Fibroblast of lung (primary cell): Measurements from ENCODE around the gene HPSE2. TPM values are rescaled to one million over a fixed set of nuclear protein-coding genes. Genes with fewer than 3 reads are reported as not detected.
A peak's percentile ranks its signal among the peaks of the same experiment; 100 is the strongest.

Experiments
- DNase-seq, 2 donors: peaks; one replicate each; pipeline versions ENCODE4 v3.0.0 to v3.0.0-alpha.2; 2010; ENCODE audit warnings: low read depth in 2 of 2
- H2AFZ ChIP-seq: 2 replicates; pipeline ENCODE4 v1.5.1; 2012; ENCODE audit warnings: low read length, control low read depth, inconsistent platforms
- H3K27ac ChIP-seq: 2 replicates; pipeline ENCODE4 v1.5.1; 2011; ENCODE audit warnings: low read length, control low read depth; ENCODE audit not compliant: insufficient read depth
- H3K27me3 ChIP-seq: 2 replicates; pipeline ENCODE4 v1.5.1; 2011; ENCODE audit warnings: mild to moderate bottlenecking, low read length; ENCODE audit not compliant: control insufficient read depth, insufficient read depth
- H3K36me3 ChIP-seq: 2 replicates; pipeline ENCODE4 v1.5.1; 2011; ENCODE audit warnings: low read length; ENCODE audit not compliant: control insufficient read depth, insufficient read depth
- H3K4me1 ChIP-seq: 2 replicates; pipeline ENCODE4 v1.5.1; 2011; ENCODE audit warnings: low read length; ENCODE audit not compliant: control insufficient read depth, insufficient read depth; ENCODE audit errors: extremely low read depth
- H3K4me2 ChIP-seq: 2 replicates; pipeline ENCODE4 v1.5.1; 2011; ENCODE audit warnings: low read length, control low read depth; ENCODE audit not compliant: insufficient read depth; ENCODE audit errors: extremely low read depth
- H3K4me3 ChIP-seq, 4 experiments: fragments of 200-600 bp in 1 of 4; sonication (generic) in 1 of 4; replicated peaks in 1 of 4; 2 replicates each; pipeline ENCODE4 v1.5.1; 2011 to 2016; ENCODE audit warnings: low read length in 4 of 4, low read depth in 3 of 4, mild to moderate bottlenecking in 3 of 4, control low read depth in 2 of 4, inconsistent platforms in 1 of 4, mixed read lengths in 1 of 4; ENCODE audit not compliant: insufficient read depth in 1 of 4; ENCODE audit errors: control extremely low read depth in 1 of 4
- H3K79me2 ChIP-seq: 2 replicates; pipeline ENCODE4 v1.5.1; 2012; ENCODE audit warnings: mild to moderate bottlenecking, low read length, inconsistent platforms; ENCODE audit not compliant: control insufficient read depth, insufficient read depth
- H3K9ac ChIP-seq: 2 replicates; pipeline ENCODE4 v1.5.1; 2011; ENCODE audit warnings: mild to moderate bottlenecking, low read length, control low read depth; ENCODE audit not compliant: insufficient read depth
- H3K9me3 ChIP-seq: 2 replicates; pipeline ENCODE4 v1.5.1; 2012; ENCODE audit warnings: low read depth, low read length; ENCODE audit not compliant: control insufficient read depth, insufficient read depth
- H4K20me1 ChIP-seq: 2 replicates; pipeline ENCODE4 v1.5.1; 2011; ENCODE audit warnings: low read length; ENCODE audit not compliant: control insufficient read depth, insufficient read depth; ENCODE audit errors: extremely low read depth
- CTCF ChIP-seq, 2 donors: IDR thresholded peaks in 1 of 2; conservative IDR thresholded peaks in 1 of 2; 1 replicate in 1 of 2; 2 replicates in 1 of 2; pipeline ENCODE4 v1.5.1; 2011 to 2012; ENCODE audit warnings: low read length in 2 of 2, control low read depth in 1 of 2, inconsistent platforms in 1 of 2, low read depth in 1 of 2, mild to moderate bottlenecking in 1 of 2
- EZH2 ChIP-seq: IDR thresholded peaks from 2 replicates; pipeline ENCODE4 v1.5.1; 2012; ENCODE audit warnings: low read length, control low read depth, mild to moderate bottlenecking; ENCODE audit errors: missing control alignments
- polyA plus RNA-seq, 2 donors: library from polyadenylated mRNA; depleted of rRNA in 1 of 2; stranded (reverse) in 1 of 2; unstranded in 1 of 2; fragments of >200 nt; gene quantifications; 2 replicates each; pipeline ENCODE4 v1.2.1, GENCODE V29; 2011 to 2012; ENCODE audit warnings: missing spikeins in 1 of 2
- total RNA-seq: library from RNA; depleted of rRNA; stranded (reverse); fragments of >200 nt; gene quantifications from 2 replicates; pipeline ENCODE4 v1.2.1, GENCODE V29; 2014

HPSE2 gene
- total and polyA plus RNA-seq, 2 donors (not counting 1 experiment from before 2014, with no cell fraction given): 0.02 to 0.17 TPM

GRCh38 chr10:98790817-98791216 lies 444.8 kb downstream of the HPSE2 start:
- TF ChIP-seq EZH2 (no peak), CTCF (conservative IDR thresholded peaks at IDR 0.05 in 1 of 2, IDR thresholded peaks at IDR 0.05 in 1 of 2; ENCODE audit: low read depth in 1 of 2, low read length in 2 of 2) (peak; percentile 52 to 67)
- Histone ChIP-seq H3K36me3 (no peaks in the 10 kb centered on the region), H2AFZ (no peak overlapping the region), H3K27me3 (no peaks in the 10 kb centered on the region), H3K4me1 (no peaks in the 10 kb centered on the region), H3K27ac (no peak overlapping the region), H4K20me1 (no peaks in the 10 kb centered on the region), H3K79me2 (no peaks in the 10 kb centered on the region), H3K9me3 (no peaks in the 10 kb centered on the region), H3K4me2 (no peak overlapping the region), H3K4me3 (no peak overlapping the region), H3K9ac (no peak overlapping the region)
- DNase-seq: peak in 1 of 2 donors; percentile 59

- H3K27me3 ChIP-seq: no peaks in the 10 kb centered on the region
- no peak for TF ChIP-seq EZH2
- TF ChIP-seq CTCF (conservative IDR thresholded peaks at IDR 0.05 in 1 of 2, IDR thresholded peaks at IDR 0.05 in 1 of 2; ENCODE audit: low read depth in 1 of 2, low read length in 2 of 2): no peak
- H4K20me1 ChIP-seq: no peaks in the 10 kb centered on the region
- H3K79me2 ChIP-seq: no peaks in the 10 kb centered on the region
- H3K9me3 ChIP-seq: no peaks in the 10 kb centered on the region
- no peak for DNase-seq
- H2AFZ ChIP-seq: no peak overlapping the region
- no peak overlapping the region for H3K4me3 ChIP-seq
- H3K4me2 ChIP-seq: no peak overlapping the region
- H3K27ac ChIP-seq: no peak overlapping the region
- H3K9ac ChIP-seq: no peak overlapping the region
- H3K36me3 ChIP-seq: no peaks in the 10 kb centered on the region
- H3K4me1 ChIP-seq: no peaks in the 10 kb centered on the region
Observed at GRCh38 chr10:98778277-98778759, 457.3 kb downstream of the HPSE2 start.

DNA sequence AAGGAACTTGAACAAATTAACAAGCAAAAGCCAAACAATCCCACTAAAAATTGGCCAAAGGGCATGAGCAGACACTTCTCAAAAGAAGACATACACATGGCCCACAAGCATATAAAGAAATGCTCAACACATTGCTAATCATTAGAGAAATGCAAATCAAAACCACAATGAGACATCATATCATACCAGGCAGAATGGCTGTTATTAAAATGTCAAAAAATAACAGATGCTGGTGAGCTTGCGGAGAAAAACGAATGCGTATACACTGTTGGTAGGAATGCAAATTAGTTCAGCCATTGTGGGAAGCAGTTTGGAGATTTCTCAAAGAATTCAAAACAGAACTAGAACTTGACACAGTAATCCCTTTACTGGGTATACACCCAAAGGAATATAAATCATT lies 477.2 kb downstream of the HPSE2 start:
- no peak overlapping the region for H3K27ac ChIP-seq
- H3K79me2 ChIP-seq: no peaks in the 10 kb centered on the region
- H4K20me1 ChIP-seq: no peaks in the 10 kb centered on the region
- TF ChIP-seq EZH2: no peak
- no peak for TF ChIP-seq CTCF (conservative IDR thresholded peaks at IDR 0.05 in 1 of 2, IDR thresholded peaks at IDR 0.05 in 1 of 2; ENCODE audit: low read depth in 1 of 2, low read length in 2 of 2)
- H3K9ac ChIP-seq: no peak overlapping the region
- H3K4me3 ChIP-seq: no peak overlapping the region
- DNase-seq: no peak
- no peak overlapping the region for H2AFZ ChIP-seq
- H3K27me3 ChIP-seq: no peaks in the 10 kb centered on the region
- H3K4me2 ChIP-seq: no peak overlapping the region
- no peaks in the 10 kb centered on the region for H3K4me1 ChIP-seq
- no peaks in the 10 kb centered on the region for H3K9me3 ChIP-seq
- no peaks in the 10 kb centered on the region for H3K36me3 ChIP-seq
